Fibroblast of lung (primary cell): ENCODE measurements around the gene PTHLH. TPM values are rescaled to one million over a fixed set of nuclear protein-coding genes. Genes with fewer than 3 reads are reported as not detected.

Experiments
- DNase-seq, 2 donors: peaks; one replicate each; pipeline versions ENCODE4 v3.0.0 to v3.0.0-alpha.2; 2010; ENCODE audit warnings: low read depth in 2 of 2
- H2AFZ ChIP-seq: 2 replicates; pipeline ENCODE4 v1.5.1; 2012; ENCODE audit warnings: low read length, control low read depth, inconsistent platforms
- H3K27ac ChIP-seq: 2 replicates; pipeline ENCODE4 v1.5.1; 2011; ENCODE audit warnings: low read length, control low read depth; ENCODE audit not compliant: insufficient read depth
- H3K27me3 ChIP-seq: 2 replicates; pipeline ENCODE4 v1.5.1; 2011; ENCODE audit warnings: mild to moderate bottlenecking, low read length; ENCODE audit not compliant: control insufficient read depth, insufficient read depth
- H3K36me3 ChIP-seq: 2 replicates; pipeline ENCODE4 v1.5.1; 2011; ENCODE audit warnings: low read length; ENCODE audit not compliant: control insufficient read depth, insufficient read depth
- H3K4me1 ChIP-seq: 2 replicates; pipeline ENCODE4 v1.5.1; 2011; ENCODE audit warnings: low read length; ENCODE audit not compliant: control insufficient read depth, insufficient read depth; ENCODE audit errors: extremely low read depth
- H3K4me2 ChIP-seq: 2 replicates; pipeline ENCODE4 v1.5.1; 2011; ENCODE audit warnings: low read length, control low read depth; ENCODE audit not compliant: insufficient read depth; ENCODE audit errors: extremely low read depth
- H3K4me3 ChIP-seq, 4 experiments: fragments of 200-600 bp in 1 of 4; sonication (generic) in 1 of 4; replicated peaks in 1 of 4; 2 replicates each; pipeline ENCODE4 v1.5.1; 2011 to 2016; ENCODE audit warnings: low read length in 4 of 4, low read depth in 3 of 4, mild to moderate bottlenecking in 3 of 4, control low read depth in 2 of 4, inconsistent platforms in 1 of 4, mixed read lengths in 1 of 4; ENCODE audit not compliant: insufficient read depth in 1 of 4; ENCODE audit errors: control extremely low read depth in 1 of 4
- H3K79me2 ChIP-seq: 2 replicates; pipeline ENCODE4 v1.5.1; 2012; ENCODE audit warnings: mild to moderate bottlenecking, low read length, inconsistent platforms; ENCODE audit not compliant: control insufficient read depth, insufficient read depth
- H3K9ac ChIP-seq: 2 replicates; pipeline ENCODE4 v1.5.1; 2011; ENCODE audit warnings: mild to moderate bottlenecking, low read length, control low read depth; ENCODE audit not compliant: insufficient read depth
- H3K9me3 ChIP-seq: 2 replicates; pipeline ENCODE4 v1.5.1; 2012; ENCODE audit warnings: low read depth, low read length; ENCODE audit not compliant: control insufficient read depth, insufficient read depth
- H4K20me1 ChIP-seq: 2 replicates; pipeline ENCODE4 v1.5.1; 2011; ENCODE audit warnings: low read length; ENCODE audit not compliant: control insufficient read depth, insufficient read depth; ENCODE audit errors: extremely low read depth
- EZH2 ChIP-seq: IDR thresholded peaks from 2 replicates; pipeline ENCODE4 v1.5.1; 2012; ENCODE audit warnings: low read length, control low read depth, mild to moderate bottlenecking; ENCODE audit errors: missing control alignments
- polyA plus RNA-seq, 2 donors: library from polyadenylated mRNA; depleted of rRNA in 1 of 2; stranded (reverse) in 1 of 2; unstranded in 1 of 2; fragments of >200 nt; gene quantifications; 2 replicates each; pipeline ENCODE4 v1.2.1, GENCODE V29; 2011 to 2012; ENCODE audit warnings: missing spikeins in 1 of 2
- total RNA-seq: library from RNA; depleted of rRNA; stranded (reverse); fragments of >200 nt; gene quantifications from 2 replicates; pipeline ENCODE4 v1.2.1, GENCODE V29; 2014
- TF ChIP-seq, protein P1 (sequence below), 2 donors: IDR thresholded peaks in 1 of 2; conservative IDR thresholded peaks in 1 of 2; 1 replicate in 1 of 2; 2 replicates in 1 of 2; pipeline ENCODE4 v1.5.1; 2011 to 2012; ENCODE audit warnings: low read length in 2 of 2, control low read depth in 1 of 2, inconsistent platforms in 1 of 2, low read depth in 1 of 2, mild to moderate bottlenecking in 1 of 2

The PTHLH gene
- total and polyA plus RNA-seq, 2 donors (not counting 1 experiment from before 2014, with no cell fraction given), result 1.1 to 1.8 TPM

DNA sequence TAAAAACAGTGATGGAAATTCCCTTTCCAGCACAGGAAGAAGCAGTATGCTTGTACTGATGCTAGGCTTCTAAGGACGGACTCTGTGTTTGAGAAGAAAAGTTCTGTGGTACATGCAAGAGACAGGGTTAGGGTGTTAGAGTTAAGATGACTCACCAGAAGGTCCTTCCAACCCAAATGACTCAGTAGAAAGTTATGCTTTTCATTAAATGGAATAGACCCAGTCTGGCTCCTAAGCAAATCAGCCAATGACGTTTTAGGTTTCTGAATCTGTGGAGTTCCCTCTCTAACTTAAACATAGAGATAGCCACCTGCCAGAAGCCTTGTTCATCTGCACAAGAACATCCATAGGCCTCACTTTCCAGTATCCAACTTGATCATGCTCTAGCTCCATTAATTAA is 5.7 kb downstream of the PTHLH start:
- TF ChIP-seq, protein P1, sequence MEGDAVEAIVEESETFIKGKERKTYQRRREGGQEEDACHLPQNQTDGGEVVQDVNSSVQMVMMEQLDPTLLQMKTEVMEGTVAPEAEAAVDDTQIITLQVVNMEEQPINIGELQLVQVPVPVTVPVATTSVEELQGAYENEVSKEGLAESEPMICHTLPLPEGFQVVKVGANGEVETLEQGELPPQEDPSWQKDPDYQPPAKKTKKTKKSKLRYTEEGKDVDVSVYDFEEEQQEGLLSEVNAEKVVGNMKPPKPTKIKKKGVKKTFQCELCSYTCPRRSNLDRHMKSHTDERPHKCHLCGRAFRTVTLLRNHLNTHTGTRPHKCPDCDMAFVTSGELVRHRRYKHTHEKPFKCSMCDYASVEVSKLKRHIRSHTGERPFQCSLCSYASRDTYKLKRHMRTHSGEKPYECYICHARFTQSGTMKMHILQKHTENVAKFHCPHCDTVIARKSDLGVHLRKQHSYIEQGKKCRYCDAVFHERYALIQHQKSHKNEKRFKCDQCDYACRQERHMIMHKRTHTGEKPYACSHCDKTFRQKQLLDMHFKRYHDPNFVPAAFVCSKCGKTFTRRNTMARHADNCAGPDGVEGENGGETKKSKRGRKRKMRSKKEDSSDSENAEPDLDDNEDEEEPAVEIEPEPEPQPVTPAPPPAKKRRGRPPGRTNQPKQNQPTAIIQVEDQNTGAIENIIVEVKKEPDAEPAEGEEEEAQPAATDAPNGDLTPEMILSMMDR (conservative IDR thresholded peaks at IDR 0.05 in 1 of 2, IDR thresholded peaks at IDR 0.05 in 1 of 2; ENCODE audit: low read depth in 1 of 2, low read length in 2 of 2), result no peak
- TF ChIP-seq EZH2, result no peak
- peak overlapping the region; percentile 9 for H3K27ac ChIP-seq
- H2AFZ ChIP-seq, result no peak overlapping the region

DNA sequence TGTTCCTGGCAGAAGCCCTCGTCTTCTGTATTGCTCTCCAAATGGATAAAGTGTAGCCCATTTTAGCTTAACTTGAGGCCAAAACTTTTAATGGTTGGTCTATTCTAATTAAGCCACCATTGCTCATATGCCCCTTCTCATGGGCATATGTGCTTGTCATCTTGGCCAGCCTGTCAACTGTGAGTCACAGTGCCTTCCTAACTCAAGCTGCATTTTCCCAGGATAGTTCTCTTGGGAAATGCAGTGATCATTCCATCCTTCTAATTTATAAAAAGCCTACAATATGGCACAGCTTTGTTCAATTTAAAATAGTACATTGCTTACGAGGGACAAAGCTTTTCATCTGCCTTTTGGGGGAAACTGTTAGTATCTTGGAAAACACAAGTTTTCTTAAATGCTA is 6.6 kb downstream of the PTHLH start:
- Histone ChIP-seq H3K27ac (no peak overlapping the region), H3K9ac (no peak overlapping the region), H3K36me3 (no peaks in the 10 kb centered on the region), H3K9me3 (no peaks in the 10 kb centered on the region), H3K79me2 (no peaks in the 10 kb centered on the region), H3K4me3 (no peak overlapping the region), H3K4me2 (no peak overlapping the region), H4K20me1 (no peaks in the 10 kb centered on the region), H2AFZ (no peak overlapping the region), H3K27me3 (peaks cover 1% of the 10 kb centered on the region), H3K4me1 (peaks cover 13% of the 10 kb centered on the region)
- peak; percentile 33 to 62 for DNase-seq
- TF ChIP-seq, protein P1 (conservative IDR thresholded peaks at IDR 0.05 in 1 of 2, IDR thresholded peaks at IDR 0.05 in 1 of 2; ENCODE audit: low read depth in 1 of 2, low read length in 2 of 2), result no peak
- no peak for TF ChIP-seq EZH2

More for the DNA sequence above, 5.7 kb downstream of the PTHLH start:
- Histone ChIP-seq H3K4me3 (no peak overlapping the region), H3K9ac (no peak overlapping the region), H3K27me3 (peaks cover 3% of the 10 kb centered on the region), H3K4me1 (peaks cover 13% of the 10 kb centered on the region), H3K36me3 (no peaks in the 10 kb centered on the region), H3K9me3 (no peaks in the 10 kb centered on the region), H3K79me2 (no peaks in the 10 kb centered on the region), H4K20me1 (no peaks in the 10 kb centered on the region), H3K4me2 (no peak overlapping the region)
- peak; percentile 98 for DNase-seq

DNA sequence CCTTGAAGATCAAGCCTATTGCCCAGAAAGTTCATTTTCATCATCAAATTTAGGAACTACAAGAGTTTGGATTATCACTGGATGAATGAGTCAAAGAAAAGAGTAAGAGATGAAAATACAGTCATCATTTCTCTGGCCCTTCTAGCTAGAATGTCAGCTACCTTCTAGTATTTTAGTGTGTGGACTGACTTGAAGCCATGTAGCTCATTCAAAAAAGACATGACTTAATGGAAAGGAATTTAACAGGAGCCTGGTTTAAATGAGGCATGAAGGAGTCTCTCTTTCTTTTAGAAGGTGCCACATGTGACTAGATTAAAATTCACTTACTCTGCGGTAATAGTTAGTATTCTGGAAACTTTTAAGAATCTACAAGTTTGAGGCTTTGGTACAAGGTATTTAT is 7.1 kb downstream of the PTHLH start:
- DNase-seq, result peak in 1 of 2 donors; percentile 89
- no peak overlapping the region for H3K27ac ChIP-seq

More for the DNA sequence above, 7.1 kb downstream of the PTHLH start:
- H2AFZ ChIP-seq, result no peak overlapping the region
- H3K9ac ChIP-seq, result no peak overlapping the region
- H4K20me1 ChIP-seq, result no peaks in the 10 kb centered on the region
- no peak overlapping the region for H3K4me2 ChIP-seq
- no peaks in the 10 kb centered on the region for H3K27me3 ChIP-seq
- no peak overlapping the region for H3K4me3 ChIP-seq
- TF ChIP-seq, protein P1 (conservative IDR thresholded peaks at IDR 0.05 in 1 of 2, IDR thresholded peaks at IDR 0.05 in 1 of 2; ENCODE audit: low read depth in 1 of 2, low read length in 2 of 2), result no peak
- no peak for TF ChIP-seq EZH2
- H3K9me3 ChIP-seq, result no peaks in the 10 kb centered on the region
- no peaks in the 10 kb centered on the region for H3K36me3 ChIP-seq
- peaks cover 13% of the 10 kb centered on the region for H3K4me1 ChIP-seq
- no peaks in the 10 kb centered on the region for H3K79me2 ChIP-seq
